GM18508 (cell line): Measurements from ENCODE around the gene CHRNG.
"Not testable (repeated sequence)": the region's sequence is repeated elsewhere in the genome, so short reads cannot be mapped to it uniquely, and the experiment has no call there.

ENCODE experiments used
- ATAC-seq: cut with Tn5 transposase; IDR thresholded peaks from one replicate; pipeline ENCODE4 v1.9.1; 2021; ENCODE audit warnings: moderate number of reproducible peaks; ENCODE audit not compliant: insufficient read depth, unreplicated experiment

Gene CHRNG

DNA sequence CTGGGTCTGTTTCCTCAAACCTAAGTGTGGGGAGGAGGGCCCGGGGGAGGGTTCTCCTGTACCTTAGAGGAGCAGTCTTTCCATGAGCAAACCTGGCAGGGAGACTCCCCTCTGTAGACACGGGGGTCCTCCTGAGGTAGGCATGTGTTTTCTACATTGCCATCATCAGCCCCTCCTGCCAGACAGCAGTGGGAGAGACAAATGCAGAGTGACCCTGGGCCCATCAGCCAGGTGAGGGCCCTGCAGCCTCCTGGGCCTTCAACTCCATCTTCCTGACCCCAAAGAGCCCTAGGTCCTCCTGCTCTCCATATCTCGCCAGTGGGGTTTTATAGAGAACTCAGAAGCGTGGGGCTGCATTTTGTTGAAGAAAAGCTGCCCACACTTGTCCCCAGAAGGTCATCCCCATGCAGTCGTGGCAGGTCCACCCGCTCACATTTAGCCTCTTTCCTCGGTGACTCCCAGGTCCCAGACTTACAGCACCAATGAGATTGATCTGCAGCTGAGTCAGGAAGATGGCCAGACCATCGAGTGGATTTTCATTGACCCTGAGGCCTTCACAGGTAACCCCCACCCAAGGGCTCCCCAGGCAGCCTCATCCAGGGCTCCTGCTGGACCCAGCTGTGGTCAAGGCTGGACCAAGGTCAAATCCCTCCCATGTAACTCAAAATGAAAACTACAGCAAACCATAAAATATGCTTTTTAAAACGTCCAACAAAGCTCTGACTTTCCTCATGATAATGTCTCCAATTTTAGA, 2.6 kb downstream of the CHRNG start:
- no peak for ATAC-seq

DNA sequence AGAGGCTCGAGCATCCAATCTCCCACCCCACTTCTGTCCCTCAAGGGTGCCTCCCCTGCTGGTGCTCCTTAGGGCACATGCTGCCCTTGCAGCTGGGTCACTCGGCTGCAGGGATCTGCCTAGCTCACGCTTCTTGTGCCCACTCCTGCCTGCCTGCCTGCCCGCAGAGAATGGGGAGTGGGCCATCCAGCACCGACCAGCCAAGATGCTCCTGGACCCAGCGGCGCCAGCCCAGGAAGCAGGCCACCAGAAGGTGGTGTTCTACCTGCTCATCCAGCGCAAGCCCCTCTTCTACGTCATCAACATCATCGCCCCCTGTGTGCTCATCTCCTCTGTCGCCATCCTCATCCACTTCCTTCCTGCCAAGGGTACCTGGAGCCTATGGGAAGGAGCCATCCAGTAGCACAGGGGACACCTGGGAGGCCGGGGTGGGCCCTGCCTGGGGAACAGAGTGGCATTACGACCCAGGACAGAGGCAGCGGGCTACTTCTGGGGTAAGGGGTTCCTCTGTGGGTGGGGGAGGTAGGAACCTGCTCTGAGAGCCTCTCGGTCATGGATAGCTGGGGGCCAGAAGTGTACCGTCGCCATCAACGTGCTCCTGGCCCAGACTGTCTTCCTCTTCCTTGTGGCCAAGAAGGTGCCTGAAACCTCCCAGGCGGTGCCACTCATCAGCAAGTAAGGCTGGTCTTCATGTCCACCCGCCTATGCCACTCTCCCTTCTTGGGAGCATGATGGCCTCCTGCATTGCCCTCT, 3.4 kb downstream of the CHRNG start:
- ATAC-seq = no peak

DNA sequence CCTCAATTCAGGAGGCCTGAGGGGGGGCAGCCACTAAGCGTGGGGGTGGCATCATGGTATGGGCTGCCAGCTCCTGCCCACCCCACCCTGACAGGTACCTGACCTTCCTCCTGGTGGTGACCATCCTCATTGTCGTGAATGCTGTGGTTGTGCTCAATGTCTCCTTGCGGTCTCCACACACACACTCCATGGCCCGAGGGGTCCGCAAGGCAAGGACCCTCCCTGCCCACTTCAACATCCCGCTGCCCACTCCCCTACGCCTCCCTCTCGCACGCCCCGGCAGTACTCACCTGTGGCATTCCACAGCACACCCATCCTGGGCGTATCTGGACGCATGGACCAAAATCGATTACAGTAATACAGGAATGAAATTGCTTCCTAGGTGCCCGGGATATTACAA, 4.0 kb downstream of the CHRNG start:
- no peak for ATAC-seq

DNA sequence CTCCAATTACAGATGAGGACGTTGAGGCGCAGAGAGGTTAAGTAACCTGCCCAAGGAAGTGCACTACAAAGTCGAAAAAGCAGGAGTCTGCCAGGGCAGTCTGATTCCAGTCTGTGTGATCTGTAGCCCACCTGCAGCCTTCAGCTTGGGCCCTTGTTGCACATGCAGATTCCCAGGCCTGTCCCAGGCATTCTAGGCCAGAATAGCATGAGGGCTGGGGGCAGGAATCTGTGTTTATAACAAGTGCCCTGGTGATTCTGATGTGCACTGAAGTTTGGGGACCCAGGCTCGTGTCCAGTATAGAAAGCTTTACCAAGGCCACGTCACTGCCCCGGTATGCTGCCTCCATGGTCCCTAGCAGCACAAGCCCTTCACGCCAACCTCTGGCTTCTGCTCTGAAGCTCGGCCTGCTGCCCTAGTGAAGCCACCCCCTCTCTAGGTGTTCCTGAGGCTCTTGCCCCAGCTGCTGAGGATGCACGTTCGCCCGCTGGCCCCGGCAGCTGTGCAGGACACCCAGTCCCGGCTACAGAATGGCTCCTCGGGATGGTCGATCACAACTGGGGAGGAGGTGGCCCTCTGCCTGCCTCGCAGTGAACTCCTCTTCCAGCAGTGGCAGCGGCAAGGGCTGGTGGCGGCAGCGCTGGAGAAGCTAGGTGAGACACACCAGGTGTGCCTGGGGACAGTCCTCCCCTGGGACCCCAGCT, 4.6 kb downstream of the CHRNG start:
- no peak for ATAC-seq

DNA sequence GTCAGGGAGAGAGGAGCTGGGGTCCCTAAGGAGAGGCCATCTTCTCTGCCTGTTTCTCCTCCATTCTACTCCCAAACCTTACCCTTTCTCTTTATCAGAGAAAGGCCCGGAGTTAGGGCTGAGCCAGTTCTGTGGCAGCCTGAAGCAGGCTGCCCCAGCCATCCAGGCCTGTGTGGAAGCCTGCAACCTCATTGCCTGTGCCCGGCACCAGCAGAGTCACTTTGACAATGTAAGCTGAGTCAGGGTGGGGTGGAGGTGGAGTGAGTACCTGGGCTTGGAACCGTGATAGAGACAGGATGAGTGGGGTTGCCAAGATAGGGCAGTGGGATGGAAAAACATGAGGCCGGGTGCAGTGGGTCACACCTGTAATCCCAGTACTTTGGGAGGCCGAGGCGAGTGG, 5.2 kb downstream of the CHRNG start:
- ATAC-seq = no peak

DNA sequence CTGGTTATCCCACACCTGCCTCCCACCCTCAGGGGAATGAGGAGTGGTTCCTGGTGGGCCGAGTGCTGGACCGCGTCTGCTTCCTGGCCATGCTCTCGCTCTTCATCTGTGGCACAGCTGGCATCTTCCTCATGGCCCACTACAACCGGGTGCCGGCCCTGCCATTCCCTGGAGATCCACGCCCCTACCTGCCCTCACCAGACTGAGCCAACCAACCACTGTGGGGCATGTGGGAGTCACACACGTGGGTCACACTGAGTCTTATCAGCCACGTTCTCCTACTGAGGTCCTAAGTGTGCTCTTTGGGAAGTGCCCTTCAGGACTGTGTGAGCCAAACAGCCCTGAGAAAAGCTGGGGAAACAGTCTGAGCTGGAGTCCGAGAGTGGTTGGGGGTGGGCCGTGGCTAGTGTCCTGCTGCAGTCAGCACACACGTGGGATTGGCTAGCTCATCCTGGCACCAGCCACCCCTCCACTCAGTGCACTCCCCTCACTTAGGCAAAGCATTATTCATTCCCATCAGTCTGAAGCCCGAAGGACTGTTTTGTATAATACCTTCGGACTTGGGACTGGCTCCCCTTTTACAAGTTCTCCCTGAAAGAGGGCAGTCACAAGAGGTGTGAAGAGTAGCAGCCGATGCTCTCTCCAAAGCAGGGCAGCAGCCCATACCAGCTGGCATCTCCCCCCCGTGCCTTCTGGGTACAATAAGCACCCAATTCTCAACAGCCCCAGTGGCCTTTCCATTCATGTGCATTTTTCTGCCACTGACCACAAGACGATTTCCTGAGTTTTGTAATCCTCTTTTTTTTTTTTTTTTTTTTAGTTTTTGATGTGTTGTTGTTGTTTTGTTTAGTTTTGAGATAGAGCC, 6.3 kb downstream of the CHRNG start:
- ATAC-seq = no peak

DNA sequence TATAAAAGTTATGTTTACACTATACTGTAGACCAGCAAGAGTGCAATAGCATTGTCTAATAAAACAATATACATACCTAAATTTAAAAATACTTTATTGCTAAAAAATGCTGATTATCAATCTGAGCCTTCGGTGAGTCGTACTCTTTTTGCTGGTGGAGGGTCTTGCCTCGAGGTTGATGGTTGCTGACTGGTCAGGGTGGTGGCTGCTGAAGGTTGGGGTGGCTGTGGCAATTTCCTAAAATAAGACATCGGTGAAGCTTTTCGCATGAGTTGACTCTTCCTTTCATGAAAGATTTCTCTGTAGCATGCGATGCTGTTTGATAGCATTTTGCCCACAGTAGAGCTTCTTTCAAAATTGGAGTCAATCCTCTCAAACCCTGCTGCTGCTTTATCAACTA, 8.5 kb downstream of the CHRNG start:
- no peak for ATAC-seq

DNA sequence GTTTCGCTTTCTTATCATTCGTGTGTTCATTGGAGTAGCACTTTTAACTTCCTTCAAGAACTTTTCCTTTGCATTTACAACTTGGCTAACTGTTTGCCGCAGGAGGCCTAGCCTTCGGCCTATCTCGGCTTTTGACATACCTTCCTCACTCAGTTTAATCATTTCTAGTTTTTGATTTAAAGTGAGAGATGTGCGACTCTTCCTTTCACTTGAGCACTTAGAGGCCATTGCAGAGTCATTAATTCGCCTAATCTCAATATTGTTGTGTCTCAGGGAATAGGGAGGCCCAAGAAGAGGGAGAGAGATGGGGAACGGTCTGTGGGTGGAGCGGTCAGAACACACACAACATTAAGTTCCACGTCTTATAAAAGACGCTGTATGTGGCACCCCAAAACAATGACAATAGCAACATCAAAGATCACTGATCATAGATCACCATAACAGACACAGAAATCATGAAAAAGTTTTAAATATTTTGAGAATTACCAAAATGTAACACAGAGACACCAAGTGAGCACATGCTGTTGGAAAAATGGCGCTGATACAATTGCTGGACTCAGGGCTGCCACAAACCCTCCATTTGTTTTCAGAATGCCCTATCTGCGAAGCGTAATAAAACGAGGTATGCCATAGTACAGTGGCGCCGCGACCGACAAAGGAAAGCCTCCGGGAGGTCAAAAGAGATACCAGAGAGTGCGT, 10.3 kb downstream of the CHRNG start:
- no peak for ATAC-seq

DNA sequence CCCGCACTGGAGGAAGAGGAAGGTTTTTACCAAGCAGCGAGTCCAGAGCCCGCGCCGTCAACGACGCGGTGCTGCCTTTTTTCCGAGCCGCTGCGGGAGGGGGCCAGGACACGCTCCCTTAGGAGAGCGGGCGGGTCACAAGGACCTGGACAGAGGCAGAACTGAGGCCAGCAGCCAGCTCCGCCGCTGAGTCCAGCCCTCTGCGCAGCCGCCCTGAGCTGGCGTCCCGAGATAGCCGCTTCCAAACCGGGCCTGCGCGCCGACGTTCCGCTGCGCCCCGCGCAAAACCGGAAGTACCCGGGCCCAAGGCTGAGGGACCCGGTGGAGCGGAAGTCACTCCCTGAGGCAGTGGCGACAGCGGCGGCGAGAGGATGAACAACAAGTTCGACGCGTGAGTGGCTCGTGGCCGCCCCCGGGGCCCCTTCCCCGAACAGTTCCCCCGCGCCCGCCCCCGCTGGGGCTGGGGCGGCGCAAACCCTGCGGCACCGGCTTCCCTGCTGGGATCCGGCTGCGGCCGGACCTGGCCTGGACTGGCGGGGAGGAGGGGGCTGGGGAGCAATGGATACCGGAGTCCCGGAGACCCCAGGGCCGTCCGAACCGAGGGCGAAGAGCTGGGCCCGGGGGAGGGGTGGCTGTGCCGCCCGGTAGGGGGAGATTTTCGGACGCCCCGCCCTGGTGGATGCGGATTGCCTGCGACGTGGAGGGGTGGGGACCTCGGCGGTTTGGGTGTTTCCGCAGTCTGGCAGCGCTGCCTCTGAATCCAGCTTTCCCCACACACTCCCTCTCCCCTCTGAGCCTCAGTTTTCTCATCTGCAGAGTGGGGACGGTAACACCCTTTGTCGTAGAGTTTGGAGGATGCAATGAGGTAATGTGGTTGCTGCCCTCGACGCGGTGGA, 11.1 kb downstream of the CHRNG start, which contains the start of the genes EIF4E2 and TIGD1:
TSS of gene EIF4E2 (plus strand) at position 336 of the 896 bp plus-strand sequence. CDS start at position 372, 36 bp downstream.
TSS of gene TIGD1 (minus strand) at position 204 of the 896 bp plus-strand sequence. CDS start 675 bp downstream, outside the sequence.
- peak; percentile 74 for ATAC-seq

DNA sequence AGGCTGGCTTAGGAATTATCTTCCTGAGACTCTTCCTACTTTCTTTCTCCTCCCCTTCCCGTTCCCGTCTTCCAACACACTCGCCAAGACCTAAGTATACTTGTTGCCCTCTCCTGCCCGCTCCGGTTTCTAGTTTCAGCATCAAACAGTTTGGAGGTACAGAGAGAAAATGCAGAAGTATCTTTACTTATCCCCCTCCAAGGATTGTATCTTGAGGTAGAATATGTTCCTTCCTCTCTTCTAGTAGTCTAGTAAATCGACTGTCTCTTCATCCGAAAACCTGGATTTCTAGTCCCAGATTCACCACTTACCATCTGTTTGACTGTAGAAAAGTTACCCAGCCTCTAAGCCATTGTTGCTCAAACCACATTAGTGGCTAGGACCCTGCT, 11.8 kb downstream of the CHRNG start:
- no peak for ATAC-seq

DNA sequence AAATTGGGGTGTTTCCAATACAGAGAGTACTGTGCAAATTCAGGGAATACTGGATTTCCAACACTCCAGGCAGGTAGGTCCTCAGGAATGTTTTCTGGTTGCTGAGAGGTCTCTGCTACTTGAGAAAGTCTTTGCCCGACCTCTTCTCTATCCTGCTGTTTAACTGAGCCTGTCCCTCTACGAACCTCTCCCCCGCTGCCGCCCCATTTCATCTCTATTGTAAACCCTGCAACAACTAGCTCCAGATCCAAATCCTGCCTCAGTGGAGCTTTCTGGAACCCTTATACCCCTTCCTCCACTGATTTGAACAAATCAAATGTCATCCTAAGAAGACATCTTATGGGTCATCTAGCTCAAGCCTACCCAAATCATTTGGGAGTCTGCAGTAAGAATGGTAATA, 12.3 kb downstream of the CHRNG start:
- ATAC-seq = no peak

DNA sequence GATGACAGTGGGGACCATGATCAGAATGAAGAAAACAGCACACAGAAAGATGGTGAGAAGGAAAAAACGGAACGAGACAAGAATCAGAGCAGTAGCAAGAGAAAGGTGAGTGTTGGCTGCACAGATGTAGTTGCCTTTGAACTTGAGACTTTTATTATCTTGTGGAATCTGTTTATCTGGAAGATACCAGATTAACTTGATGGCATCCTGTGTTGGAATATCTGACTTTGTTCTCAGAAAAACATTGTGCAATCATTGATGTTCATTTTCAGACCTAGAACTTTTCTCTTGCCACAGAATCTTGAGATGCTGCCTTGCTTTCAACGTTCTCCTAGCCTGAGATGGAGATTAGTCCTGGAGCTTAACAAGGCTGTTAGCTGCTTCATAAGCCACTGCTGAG, 16.9 kb downstream of the CHRNG start:
- no peak for ATAC-seq

DNA sequence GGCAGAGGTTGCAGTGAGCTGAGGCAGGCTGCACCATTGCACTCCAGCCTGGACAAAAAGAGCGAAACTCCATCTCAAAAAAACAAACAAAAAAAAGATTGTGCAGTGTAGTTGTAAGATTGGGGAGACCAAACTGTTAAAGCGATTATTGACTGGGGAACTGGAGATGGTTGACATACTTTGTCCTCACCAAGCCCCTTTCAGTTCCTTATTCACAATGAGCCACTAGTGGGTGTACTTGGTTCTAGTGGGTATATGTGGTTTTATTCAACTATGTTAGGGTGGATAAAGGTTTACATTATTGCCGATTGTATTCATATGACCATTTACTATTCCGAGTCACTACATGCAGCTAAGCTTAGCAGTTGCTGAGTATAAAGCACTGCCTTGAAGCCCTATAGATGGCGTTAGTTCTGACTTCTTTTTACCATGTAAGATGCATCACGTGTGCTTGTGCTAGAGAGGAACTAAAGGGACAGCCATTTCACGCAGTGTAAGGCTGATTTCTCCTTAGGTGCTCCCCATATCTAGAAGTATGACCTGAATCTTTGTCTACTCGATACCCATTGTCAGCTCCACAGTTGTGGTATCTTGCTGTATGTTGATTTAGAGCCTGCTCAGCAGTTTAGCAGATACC, 23.1 kb downstream of the CHRNG start:
- ATAC-seq = no peak

DNA sequence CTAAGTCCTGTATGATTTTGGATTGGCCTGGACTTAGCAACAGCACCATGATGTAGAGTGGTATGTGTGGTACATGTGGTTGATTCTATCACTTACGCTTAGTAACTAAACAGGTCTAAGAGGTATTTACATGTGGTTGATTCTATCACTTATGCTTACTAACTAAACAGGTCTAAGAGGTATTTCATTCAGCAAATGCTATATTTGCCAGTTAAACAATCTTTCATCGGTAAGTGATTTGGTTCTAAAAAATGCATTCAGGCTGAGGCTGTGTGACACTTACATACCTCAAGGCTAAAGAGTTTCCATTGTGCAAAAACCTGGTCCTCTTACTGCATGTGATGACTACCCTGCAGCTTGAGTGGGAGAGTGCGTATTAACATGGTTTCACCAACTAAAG, 24.1 kb downstream of the CHRNG start:
- ATAC-seq = no peak

DNA sequence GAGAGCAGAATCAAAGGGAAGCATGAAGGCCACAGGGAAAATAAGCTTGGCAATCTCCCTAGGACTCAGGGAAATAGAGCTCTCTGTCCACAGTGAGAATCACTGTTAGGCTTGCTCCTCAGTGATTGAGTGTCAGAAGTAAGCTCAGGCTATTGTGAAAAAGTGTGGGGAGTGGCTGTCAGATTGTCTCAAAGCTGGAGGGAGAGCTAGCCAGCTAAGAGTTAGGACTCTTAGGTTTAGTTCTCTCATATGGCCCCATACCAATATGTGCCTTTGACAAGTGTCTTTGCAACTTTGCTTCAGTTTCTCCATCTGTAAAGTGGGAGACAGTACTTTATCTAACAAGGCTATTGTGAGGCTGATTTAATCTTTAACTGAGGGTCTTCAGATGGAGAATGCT, 28.2 kb downstream of the CHRNG start:
- no peak for ATAC-seq

DNA sequence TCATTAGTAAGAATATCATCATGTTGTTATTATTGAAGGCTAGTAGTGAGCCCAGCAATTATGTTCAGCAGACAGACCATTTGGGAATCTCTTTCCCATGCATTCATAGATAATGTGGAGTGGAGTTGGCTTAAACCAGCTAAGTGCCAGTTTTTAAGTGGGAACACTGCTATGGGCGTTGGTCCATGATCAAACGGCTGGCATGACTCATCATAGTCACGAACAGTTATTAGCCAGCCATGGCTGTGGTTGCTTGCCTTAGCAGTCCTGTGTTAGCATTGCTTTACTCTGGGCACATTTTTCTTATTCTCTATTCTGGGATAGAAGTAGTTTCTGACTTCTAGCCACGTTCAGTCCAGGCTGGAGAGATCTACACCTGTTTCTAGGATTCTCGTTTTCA, 28.7 kb downstream of the CHRNG start:
- no peak for ATAC-seq

DNA sequence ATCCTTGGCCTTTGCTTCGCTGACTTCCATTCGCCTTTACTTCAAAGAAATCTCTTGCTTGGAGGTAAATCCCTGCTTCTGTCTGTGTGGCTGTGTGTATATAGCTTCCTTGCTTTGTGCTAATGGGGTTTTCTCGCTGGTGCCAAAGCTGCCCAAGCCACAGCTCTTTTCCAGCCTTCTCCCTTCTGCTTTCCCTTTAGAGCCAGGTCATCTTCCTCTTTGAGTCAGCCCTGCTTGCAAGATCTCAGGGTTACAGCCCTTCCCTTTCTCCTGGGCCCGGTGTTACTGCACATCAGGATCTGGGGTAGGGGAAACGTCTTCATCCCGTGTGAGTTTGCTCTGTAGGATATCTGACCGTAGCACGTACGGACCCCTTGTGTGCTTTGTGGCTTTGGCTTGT, 30.0 kb downstream of the CHRNG start:
- ATAC-seq = no peak

DNA sequence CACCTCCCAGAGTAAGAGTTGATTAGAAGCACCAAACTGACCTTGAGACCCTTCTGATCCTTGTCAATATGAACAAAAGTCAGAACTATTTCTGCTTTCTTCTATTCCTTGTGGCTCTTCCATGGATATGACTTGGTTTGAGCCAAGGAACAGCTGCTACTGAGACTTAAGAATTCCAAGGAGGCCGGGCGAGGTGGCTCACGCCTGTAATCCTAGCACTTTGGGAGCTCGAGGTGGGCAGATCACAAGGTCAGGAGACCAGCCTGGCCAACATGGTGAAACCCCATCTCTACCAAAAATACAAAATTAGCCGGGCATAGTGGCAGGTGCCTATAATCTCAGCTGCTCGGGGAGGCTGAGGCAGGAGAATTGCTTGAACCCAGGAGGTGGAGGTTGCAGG, 31.0 kb downstream of the CHRNG start:
- ATAC-seq = not testable (repeated sequence)
